MM.1S (cell line): ENCODE results near the gene DCAF4L1.

Source experiments
- EZH2 ChIP-seq: fragments of 300-600 bp; sonication (generic); optimal IDR thresholded peaks from 2 replicates; pipeline ENCODE3; 2017; ENCODE audit warnings: low read depth, mild to moderate bottlenecking, antibody characterized with exemption, low read length, mixed read lengths
- EZH2phosphoT487 ChIP-seq: fragments of 300-600 bp; sonication (generic); IDR thresholded peaks from 2 replicates; pipeline ENCODE4 v1.6.1; 2018; ENCODE audit warnings: antibody characterized with exemption, low read length
- TF ChIP-seq, protein P1 (sequence below): fragments of 300-600 bp; sonication (generic); IDR thresholded peaks from 2 replicates; pipeline ENCODE4 v1.5.1; 2016; ENCODE audit warnings: antibody characterized with exemption, low read length, mixed read lengths

DNA sequence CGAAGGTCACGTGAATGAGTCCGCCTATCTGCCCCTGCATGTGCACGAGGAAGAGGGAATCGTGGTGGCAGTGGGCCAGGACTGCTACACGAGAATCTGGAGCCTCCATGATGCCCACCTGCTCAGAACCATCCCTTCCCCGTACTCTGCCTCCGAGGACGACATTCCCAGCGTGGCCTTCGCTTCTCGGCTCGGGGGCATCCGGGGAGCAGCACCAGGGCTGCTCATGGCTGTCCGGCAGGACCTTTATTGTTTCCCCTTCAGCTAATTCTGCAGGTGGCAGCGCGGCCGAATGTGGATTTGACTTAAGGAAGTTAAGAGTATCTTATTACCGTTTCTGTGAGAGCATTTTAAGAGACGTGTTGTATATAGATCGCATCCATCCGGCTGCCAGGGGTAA lies 1.2 kb downstream of the DCAF4L1 start:
- TF ChIP-seq EZH2phosphoT487 (no peak), EZH2 (no peak)
- TF ChIP-seq, protein P1, sequence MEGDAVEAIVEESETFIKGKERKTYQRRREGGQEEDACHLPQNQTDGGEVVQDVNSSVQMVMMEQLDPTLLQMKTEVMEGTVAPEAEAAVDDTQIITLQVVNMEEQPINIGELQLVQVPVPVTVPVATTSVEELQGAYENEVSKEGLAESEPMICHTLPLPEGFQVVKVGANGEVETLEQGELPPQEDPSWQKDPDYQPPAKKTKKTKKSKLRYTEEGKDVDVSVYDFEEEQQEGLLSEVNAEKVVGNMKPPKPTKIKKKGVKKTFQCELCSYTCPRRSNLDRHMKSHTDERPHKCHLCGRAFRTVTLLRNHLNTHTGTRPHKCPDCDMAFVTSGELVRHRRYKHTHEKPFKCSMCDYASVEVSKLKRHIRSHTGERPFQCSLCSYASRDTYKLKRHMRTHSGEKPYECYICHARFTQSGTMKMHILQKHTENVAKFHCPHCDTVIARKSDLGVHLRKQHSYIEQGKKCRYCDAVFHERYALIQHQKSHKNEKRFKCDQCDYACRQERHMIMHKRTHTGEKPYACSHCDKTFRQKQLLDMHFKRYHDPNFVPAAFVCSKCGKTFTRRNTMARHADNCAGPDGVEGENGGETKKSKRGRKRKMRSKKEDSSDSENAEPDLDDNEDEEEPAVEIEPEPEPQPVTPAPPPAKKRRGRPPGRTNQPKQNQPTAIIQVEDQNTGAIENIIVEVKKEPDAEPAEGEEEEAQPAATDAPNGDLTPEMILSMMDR, result no peak
